Stimulated activated CD4-positive, alpha-beta T cell treated with anti-CD3 and anti-CD28 coated beads, TNF-alpha, amount 100 ng/mL, for 48 hours (primary cell): ENCODE measurements around the gene LFNG.

Experiments
- DNase-seq, 3 donors: peaks; one replicate each; pipeline ENCODE4 v3.0.0-alpha.2; 2020; ENCODE audit warnings: low read depth in 3 of 3

LFNG gene

DNA sequence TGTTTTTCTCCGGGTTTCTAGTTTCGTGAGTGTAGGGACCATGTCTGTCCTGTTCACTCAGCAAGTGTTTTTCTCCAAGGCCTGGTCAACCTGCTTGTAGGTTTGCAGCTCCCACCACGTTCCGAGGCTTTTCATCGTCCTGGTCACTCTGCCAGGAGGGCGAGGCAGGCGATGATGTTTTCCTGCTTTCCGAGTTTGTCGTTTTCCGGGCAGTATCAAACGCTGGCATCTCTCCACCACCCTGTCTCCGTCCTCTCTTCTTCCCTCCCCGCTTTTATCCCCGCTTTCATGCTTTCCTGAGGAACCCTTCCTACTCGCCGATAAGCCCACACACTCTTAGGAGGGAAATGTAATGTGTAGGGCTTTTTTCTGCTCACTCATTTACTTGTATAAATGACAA is 50.4 kb downstream of the LFNG start:
- DNase-seq = no peak

DNA sequence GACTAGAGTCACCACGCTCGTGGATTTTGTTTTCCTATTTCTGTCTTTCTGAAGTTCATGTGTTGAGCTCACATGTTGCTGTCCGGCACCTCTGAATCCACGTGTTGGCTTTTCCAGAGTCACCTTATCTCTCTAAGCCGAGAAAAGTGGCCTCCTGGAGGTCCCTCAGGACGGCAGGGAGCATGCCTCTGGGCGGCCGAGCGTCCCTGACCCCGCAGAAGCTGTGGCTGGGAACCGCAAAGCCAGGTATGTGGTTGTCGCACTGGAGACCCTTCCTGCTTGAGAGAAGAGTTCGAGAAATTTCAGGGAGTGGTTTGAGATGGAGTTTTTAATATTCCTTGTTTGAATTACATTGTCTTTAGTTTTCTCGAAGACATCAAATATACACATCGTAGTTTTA is 51.8 kb downstream of the LFNG start:
- DNase-seq = no peak

DNA sequence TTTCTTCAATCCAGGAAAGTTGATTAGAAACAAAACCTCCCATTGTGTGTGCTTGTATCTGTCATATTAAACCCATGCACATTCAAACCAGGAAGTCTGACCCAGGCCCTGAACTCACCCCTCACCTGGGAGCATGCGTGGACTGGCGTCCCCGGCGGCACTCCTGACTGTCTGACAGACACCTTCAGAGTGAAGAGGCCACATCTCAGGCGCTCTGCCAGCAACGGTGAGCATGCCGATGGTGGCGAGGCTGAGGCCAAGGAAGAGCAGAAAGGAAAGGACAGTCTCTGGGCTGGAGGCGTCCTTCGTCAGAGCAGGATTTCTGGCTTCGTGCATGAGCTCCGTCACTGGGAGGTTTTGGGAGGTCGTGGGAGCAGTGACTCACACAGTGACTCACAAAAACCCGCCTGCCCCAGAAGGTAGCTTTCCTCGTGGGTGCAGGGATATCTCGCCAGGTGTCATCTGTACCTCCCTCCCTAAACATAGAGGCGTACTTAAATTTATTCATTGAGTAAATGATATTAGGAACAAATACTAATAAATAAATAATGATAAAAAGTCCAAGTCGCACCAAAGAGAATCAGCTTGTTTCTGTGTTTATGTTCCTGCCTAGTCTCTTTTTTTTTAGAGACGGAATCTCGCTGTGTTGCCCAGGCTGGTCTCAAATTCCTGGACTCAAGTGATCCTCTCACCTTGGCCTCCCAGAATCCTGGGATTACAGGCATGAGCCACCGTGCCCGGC is 52.7 kb downstream of the LFNG start:
- no peak for DNase-seq

DNA sequence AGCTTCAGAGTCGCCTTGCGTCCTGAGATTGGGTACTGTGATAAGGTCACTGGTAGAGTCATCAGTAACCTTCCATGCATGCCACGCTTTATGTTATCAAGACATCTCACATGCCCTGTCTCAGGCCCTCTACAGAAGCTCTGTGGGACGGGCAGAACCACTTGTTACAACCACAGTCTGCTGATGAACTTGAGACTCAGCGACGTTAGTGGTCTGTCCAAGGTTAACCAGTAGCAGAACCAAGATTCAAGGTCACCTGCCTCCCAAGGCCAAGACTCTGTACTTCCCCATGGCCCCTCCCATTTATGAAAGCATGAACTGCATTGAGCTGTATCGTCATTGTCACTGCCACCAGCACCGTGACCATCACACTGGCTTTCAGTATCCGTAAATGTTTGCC is 54.2 kb downstream of the LFNG start:
- no peak for DNase-seq

DNA sequence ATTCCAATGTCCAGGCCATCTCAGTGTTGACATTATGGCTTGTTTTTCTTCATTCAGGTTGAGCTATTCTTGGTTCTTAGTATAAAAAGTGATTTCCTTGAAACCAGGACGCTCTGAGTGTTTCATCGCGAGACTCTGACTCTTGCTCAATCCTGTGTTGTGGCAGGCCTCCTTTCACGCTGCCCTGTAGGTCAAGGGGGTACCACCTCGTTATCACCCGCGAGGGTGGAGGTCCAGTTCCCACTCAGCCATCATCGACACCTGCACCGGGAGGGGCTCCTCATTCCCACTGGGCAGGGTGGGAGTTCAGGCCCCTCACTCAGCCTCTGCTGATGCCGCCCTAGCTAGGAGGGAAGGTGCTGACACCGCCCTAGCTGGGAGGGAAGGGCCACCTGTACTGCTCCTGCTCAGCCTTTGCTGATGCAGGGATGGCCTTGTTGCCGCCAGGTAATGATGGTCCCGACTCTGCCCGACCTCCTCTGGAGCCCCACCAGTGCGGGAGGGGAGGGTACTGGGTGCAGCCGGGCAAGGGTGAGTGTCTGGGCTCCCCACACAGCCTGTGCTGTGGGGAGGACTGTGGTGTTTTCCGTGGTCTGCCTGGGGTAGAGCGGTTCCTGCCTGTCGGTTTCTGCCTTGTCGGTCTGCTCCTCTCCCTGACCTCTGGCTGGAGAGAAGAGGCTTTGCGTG is 55.6 kb downstream of the LFNG start:
- DNase-seq = no peak

DNA sequence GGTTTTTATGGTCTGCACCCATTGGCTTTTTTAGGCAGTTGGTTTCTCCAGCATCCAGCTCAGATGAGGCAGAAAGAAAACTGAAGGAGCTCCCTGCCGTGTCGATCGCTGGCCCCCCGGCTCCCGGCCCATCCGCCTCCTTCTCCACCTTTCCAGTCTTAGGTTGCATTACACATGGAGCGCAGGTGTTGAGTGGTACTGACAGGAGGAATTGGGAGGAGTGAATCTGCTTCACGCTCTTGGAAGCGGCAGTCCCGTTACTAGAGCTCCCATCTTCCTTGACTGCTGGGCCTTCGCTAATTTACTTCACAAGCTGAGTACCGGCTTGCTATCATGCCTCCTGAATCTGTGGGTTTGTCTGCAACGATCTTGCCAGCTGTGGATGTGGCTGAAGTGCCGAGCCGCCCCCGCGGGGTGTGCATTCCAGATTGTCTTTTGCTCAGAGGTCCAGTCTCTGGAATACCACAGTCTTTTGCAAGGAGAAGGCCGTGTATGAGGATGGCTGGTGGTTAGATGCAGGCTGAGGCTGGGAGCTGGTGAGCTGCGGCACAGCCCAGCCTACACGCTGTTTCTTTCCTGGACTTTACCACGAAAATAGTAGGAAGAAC is 56.3 kb downstream of the LFNG start:
- no peak for DNase-seq

DNA sequence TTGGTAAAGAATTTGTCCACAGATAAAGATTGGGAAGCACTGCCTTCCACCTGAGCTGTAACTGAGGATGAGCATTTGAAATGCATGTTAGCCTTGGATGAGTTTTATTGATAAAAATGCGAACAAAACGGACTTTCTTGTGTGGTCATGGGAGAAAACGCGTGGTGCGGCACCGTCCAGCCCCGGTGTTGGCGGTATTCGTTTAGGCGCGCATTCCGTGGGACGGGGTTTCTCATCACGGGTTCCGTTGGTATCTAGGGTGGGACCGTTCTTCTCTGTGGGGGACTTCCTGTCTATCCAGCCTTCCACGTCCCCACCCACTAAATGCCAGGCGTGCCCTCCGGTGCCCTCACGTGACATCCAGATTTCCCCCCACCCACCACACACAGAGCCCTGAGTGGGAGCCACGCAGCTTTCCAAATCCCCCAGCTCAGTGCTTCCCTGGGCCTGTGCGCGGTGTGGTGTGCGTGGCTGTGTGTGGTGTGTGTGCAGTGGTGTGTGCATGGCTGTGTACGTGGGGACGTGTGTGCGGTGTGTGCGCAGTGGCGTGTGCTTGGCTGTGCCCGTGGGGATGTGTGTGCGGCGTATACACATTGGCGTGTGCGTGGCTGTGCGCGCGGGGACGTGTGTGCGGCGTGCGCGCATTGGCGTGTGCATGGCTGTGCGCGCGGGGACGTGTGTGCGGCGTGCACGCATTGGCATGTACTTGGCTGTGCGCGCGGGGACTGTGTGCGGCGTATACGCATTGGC is 57.3 kb downstream of the LFNG start:
- no peak for DNase-seq
